ENCODE measurements around the gene CAMKK1.
A peak's percentile ranks its signal among the peaks of the same experiment; 100 is the strongest.
"Not testable (repeated sequence)": the region's sequence is repeated elsewhere in the genome, so short reads cannot be mapped to it uniquely, and the experiment has no call there.

The CAMKK1 gene

DNA sequence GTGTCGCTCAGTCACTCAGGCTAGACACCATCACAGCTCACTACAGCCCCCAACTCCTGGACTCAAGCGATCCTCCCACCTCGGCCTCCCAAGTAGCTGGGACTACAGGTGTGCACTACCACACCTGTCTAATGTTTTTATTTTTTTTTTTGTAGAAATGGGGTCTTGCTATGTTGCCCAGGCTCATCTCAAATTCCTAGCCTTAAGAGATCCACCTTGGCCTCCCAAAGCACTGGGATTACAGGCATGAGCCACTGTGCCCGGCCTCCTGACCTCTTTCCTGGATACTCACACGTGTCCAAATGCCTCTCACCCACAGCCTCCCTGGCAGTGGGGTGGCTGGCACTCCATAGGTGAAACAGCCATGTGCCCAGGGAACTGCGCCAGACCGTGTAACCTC lies 17.5 kb downstream of the CAMKK1 start:
- no peak for DNase-seq

GRCh38 chr17:3873862-3874261 lies 19.0 kb downstream of the CAMKK1 start:
- no peak for DNase-seq

GRCh38 chr17:3870871-3871306 lies 22.0 kb downstream of the CAMKK1 start:
- DNase-seq = no peak

GRCh38 chr17:3867606-3868005 lies 25.2 kb downstream of the CAMKK1 start:
- no peak for DNase-seq

DNA sequence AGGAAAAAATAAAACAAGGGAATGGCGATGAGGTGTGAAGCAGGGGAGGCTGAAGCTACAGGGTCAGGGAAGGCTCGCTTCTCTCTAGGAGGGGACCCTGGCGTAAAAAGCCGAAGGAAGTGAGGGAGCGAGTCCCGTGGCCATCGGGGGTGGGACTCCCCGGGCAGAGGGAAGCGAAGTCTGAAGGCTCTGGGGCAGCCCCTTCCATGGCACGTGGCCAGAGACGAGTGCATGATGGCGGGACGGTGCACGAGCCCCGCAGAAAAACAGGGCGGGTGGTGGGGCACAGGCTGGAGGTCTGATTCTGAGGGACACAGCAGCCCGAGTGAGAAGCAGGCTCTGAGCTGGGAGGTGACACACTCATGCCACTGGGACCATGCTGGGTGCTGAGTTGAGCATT lies 25.7 kb downstream of the CAMKK1 start:
- no peak for DNase-seq

GRCh38 chr17:3866276-3866675 lies 26.6 kb downstream of the CAMKK1 start:
- DNase-seq = no peak

DNA sequence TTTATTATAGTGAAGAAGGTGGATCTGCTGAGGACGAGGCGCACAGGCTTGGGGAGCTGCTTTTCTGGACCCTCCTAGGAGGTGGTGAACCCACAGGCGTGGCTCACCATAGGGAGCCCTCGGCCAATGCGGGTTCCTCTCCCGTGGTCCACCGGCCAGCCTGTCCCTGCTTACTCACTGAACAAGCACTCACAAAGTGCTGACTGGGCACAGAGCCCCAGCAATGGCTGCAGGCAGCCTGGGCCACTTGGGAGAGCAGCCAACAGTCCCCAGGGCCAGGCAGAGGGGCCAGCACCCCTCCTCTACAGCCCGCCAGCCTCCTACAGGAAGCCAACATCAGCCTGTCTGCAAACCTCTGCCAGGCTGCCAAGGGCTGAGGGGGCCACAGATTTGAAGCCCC lies 27.7 kb downstream of the CAMKK1 start:
- DNase-seq = no peak

DNA sequence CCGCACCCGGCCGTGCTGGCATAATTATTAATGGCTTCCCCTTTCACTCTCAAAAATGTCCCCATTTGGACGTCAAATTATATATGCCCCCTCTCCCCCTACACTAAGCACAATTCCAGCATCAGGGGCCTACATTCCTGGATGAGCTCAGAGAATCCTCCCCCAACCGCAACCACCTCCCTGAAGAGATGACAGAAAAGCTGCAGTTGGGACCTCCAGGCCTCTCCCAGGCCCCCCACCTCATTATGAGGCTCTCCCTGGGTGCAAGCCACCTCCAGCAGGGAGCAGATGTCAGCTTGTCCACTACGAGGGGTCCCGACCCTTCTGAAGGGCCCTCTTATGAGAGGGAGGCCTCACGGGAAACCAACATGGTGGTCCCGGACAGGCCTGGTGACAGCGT lies 28.3 kb downstream of the CAMKK1 start:
- no peak for DNase-seq

DNA sequence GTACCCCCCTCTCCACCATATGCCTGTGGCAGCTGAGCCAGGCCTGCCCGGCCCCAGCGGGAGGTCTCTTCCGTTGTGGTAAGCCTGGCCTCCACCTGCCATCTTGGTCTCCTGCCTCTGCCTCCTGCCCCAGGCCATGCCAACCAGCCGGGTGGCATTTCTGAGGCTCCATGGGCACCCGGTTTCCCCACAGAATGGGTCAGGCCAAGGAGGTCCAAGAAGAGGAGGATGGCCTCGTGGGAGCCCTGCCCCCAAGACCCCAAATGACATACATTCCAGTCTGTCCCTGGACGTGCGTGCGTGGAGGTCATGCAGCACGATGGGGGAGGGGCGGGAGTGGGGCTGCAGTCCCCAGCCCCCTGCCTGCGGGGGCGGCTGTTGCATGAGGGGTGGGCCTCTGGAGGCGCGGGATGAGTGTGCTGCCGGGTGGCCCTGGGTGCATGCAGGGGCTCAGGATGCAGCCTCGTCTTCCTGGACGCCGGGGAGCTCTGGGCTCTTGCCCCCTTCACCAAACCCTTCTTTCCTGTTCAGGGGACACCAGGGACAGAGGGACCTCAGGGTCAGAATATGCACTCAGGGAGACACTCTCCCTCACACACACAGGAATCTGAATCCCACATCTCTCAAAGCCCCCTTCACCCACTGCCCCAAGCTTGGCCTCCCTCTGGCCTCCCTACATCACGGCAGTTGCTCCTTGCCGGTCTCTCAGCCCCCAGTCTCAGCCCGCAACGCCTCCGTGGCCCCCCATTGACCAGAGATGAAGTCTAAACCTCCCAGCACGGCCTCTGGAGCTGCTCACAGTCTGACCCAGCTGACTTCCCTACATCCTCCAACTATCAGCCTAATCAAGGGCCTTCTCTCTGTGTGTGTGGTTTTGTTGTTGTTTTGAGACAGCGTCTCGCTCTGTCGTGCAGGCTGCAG lies 30.8 kb downstream of the CAMKK1 start:
- no peak for DNase-seq

DNA sequence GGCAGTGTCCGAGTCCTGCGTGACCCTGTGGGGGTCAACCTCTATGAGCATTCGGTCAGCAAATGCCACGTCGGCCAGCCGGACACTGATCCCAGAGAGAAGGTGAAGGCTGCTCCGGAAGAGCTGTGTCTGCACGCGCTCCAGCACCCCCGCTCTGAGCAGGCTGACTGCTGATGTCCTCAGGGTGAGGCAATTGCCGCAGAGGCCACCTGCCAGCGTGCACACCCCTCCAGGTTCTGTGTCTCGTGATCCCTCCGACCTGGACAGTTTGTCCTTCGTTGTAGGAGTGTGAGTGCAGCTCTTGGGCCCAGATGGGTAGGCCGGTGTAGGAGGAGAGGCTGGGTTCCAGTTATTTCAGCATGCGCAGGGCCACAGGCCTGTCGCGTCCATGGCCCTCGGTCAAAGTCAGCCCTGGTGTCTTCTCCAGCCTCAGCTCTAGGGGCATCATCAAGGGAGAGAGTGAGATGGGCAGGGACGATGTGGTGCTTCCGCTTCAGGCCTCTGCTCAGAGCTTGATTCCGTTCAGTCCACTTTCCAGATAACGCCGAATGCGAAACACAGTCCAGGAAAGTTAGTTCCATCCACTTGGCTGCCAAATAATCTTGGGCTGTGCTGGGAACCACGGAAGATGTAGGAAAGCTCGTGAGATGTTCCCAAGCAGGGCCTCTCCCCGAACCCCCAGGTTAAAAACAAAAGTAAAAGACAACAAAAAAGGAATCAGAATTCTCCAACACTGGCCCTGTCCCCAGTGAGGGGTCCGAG lies 31.7 kb downstream of the CAMKK1 start:
- DNase-seq = no peak

DNA sequence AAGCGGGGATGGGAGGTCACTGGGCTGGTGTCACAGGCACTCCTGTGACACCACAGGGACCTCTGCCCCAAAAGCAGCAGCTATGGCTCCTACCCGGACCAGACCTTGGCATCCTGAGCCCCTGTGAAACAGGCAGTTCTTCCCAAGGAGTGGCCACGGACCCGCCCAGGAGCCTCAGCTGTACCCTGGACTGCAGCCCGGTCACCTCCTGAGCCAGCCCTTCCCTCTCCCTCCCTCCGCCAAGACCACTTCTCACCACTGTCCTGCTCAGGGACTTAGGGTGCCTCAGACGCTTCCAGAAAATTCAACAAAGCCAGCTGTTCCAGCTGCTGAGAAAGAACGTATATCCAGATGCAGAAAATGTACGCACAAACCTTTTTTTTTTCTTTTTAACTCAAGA lies 32.9 kb downstream of the CAMKK1 start:
- no peak for DNase-seq

- no peak for DNase-seq
These were observed 35.4 kb downstream of the CAMKK1 start for GRCh38 chr17:3857261-3858105.

GRCh38 chr17:3854204-3854603 lies 38.6 kb downstream of the CAMKK1 start:
- DNase-seq = not testable (repeated sequence)

DNA sequence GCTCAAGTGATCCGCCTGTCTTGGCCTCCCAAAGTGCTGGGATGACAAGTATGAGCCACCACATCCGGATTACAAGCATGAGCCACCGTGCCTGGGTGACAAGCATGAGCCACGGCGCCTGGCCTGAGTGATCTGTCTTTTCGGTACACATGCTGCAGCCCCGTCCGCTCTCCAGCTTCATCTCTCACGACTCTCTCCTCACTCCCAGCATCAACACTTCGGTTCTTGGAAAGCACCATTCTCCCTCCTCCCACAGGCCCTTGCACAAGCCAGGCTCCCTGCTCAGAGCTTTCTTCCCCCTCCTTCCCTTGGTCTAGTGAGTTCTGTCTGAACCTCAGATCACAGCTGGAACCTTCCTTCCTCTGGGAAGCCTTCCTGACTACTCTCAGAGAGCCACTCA lies 40.3 kb downstream of the CAMKK1 start:
- DNase-seq = no peak

- no peak for DNase-seq
These were observed 41.3 kb downstream of the CAMKK1 start for GRCh38 chr17:3851461-3852100.

DNA sequence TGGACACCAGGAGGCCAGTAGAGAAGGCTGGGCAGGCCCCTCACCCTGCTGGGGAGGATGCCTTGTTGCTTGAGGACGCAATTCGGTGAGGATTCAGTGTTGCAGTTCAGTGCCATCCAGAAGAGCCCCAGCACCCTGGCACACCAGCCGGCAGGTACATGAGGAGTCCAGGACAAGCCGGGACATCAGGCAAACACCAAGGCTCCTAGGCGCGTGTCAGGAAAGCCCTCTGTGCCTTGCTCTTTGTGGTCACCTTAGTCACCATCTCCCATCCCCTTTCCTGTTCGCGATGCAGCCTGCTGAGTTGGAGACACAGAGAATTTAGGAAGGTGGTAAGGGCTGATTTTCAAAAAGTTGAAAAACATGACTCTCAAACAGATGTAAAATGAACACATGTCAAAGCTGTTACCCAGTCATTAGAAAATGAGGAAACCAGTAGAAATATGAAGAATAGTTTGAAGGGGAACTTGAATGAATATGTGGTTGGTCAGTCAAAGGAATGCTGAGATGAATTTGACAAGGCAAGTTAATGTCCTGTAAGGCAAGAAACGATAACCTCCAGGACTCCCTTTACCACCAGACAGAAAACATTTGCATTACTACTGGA lies 44.5 kb downstream of the CAMKK1 start:
- DNase-seq = no peak

GRCh38 chr17:3847165-3847670 lies 45.6 kb downstream of the CAMKK1 start:
- no peak for DNase-seq

DNA sequence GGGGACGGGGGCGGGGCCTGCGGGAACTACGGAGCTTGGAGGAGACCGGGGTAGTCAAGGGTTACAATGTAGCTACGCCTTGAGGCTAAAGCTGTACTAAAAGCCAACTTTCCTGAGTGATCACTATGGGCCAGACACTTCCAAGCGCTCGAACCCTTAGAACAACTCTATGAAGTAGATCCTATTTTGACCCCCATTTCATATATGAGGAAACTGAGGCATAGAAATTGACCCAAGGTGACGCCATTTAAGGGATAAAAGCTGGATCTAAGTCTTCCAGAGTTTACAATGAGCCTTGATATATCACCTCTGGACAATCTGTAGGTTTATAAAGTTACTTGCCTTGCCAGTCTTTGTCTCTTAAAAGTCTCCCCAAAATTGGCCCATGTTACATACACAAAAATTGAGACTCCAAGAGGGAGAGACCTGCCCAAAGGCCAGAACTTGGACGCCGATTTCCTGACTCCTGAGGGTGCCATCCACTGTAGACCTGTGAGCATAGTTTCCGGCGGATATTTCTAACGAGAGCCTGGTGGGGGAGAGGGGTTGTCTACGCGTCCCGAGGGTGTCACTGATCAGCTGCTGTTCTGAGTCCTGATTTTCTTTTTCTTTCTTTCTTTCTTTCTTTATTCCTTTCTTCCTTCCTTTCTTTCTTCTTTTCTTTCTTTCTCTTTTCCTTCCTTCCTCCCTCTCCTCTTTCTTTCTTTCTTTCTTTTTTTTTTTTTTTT lies 46.3 kb downstream of the CAMKK1 start:
- no peak for DNase-seq

GRCh38 chr17:3845621-3846436 lies 47.0 kb downstream of the CAMKK1 start, which contains the start of gene NCBP3:
TSS of gene NCBP3 (minus strand) at chr17:3846246. CDS start at chr17:3846223, 23 bp downstream.
- DNase-seq = peak; percentile 92

DNA sequence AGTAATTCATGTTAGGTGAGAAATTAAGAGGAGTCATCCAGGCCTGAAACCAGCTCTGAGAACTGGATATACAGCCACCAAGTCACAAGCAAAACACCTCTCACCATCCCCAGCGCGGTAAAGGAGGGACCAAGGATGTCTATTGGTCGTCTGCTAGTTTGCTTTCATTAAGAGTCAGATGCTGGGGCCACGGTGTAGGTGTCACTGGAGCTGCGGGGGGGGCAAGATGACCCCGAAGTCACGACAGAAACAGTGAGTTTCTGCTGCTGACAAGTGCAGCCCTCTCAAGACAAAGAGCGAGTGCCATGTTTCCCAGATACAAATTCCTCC lies 47.6 kb downstream of the CAMKK1 start:
- peak; percentile 14 for DNase-seq
